HepG2 (cell line): ENCODE measurements around the gene KCTD16. TPM values are rescaled to one million over a fixed set of nuclear protein-coding genes. Genes with fewer than 3 reads are reported as not detected.

Source experiments
- ATAC-seq: fragments of 200-7000 bp; cut with Tn5 transposase; 3 replicates; pipeline ENCODE4 v1.9.1; 2020; ENCODE audit warnings: mild to moderate bottlenecking, moderate library complexity
- BruUV-seq: library from RNA; stranded (reverse); fragments of 400-500 nt; replicated peaks from 2 replicates; lab custom pipeline; 2021; lab: Mats Ljungman, UMichigan
- CTCF ChIA-PET: fragments of 300-600 bp; formaldehyde crosslinking; extraction: SDS; loops from one replicate; lab custom pipeline; 2021; ENCODE audit warnings: low total read pairs, inconsistent platforms, low intra/inter-chr PET ratio; lab: Yijun Ruan, JAX
- POLR2A ChIA-PET: fragments of 350-600 bp; sonication (Branson Sonifier 250); formaldehyde crosslinking; loops from one replicate; lab custom pipeline; 2020; ENCODE audit warnings: antibody characterized with exemption, inconsistent platforms; lab: Yijun Ruan, JAX
- DNase-seq: peaks from one replicate; pipeline ENCODE4 v3.0.0-alpha.2; 2015; ENCODE audit warnings: low spot score
- FAIRE-seq: peaks from 3 replicates; lab custom pipeline; 2011; peaks lifted over from hg19 to GRCh38; lab: Jason Lieb, UNC
- H2AFZ ChIP-seq: one replicate; pipeline ENCODE4 v1.6.1; 2011; ENCODE audit warnings: low read length, inconsistent platforms
- H3K27ac ChIP-seq: fragments of 300-600 bp; 3 replicates; pipeline ENCODE4 v1.8.0; 2011; ENCODE audit warnings: mixed run types, mild to moderate bottlenecking, mixed read lengths, low read length, inconsistent platforms; ENCODE audit not compliant: insufficient read depth; ENCODE audit errors: extremely low read length
- H3K27me3 ChIP-seq, 2 experiments: fragments of 200-600 bp in 1 of 2; 2 replicates in 1 of 2; 3 replicates in 1 of 2; pipeline versions ENCODE4 v1.6.0 to v1.8.0; 2011; ENCODE audit warnings: low read length in 2 of 2, mild to moderate bottlenecking in 2 of 2, moderate library complexity in 2 of 2, inconsistent platforms in 1 of 2; ENCODE audit not compliant: insufficient read depth in 2 of 2, control insufficient read depth in 1 of 2
- H3K36me3 ChIP-seq, 2 experiments: fragments of 200-600 bp in 1 of 2; replicated peaks in 1 of 2; 2 replicates in 1 of 2; 3 replicates in 1 of 2; pipeline versions ENCODE4 v1.5.1 to v1.8.0; 2011; ENCODE audit warnings: low read length in 2 of 2, inconsistent platforms in 1 of 2; ENCODE audit not compliant: insufficient read depth in 2 of 2, control insufficient read depth in 1 of 2
- H3K4me1 ChIP-seq: 2 replicates; pipeline ENCODE4 v1.5.1; 2012; ENCODE audit warnings: low read length, inconsistent platforms; ENCODE audit not compliant: insufficient read depth
- H3K4me2 ChIP-seq: 2 replicates; pipeline ENCODE4 v1.6.0; 2011; ENCODE audit warnings: low read depth, low read length, inconsistent platforms
- H3K4me3 ChIP-seq, 3 experiments: fragments of 200-600 bp in 1 of 3; sonication (generic), shearing (Covaris generic) in 1 of 3; replicated peaks in 1 of 3; 2 replicates each; pipeline ENCODE4 v1.5.1; 2011 to 2016; ENCODE audit warnings: low read length in 3 of 3, inconsistent platforms in 2 of 3, low read depth in 2 of 3, mild to moderate bottlenecking in 2 of 3, control low read depth in 1 of 3, mixed read lengths in 1 of 3; ENCODE audit not compliant: insufficient read depth in 1 of 3
- H3K79me2 ChIP-seq: one replicate; pipeline ENCODE4 v1.6.1; 2011; ENCODE audit warnings: low read length, inconsistent platforms; ENCODE audit not compliant: insufficient read depth
- H3K9ac ChIP-seq: 2 replicates; pipeline ENCODE4 v1.6.0; 2011; ENCODE audit warnings: mild to moderate bottlenecking, low read depth, low read length, inconsistent platforms; ENCODE audit not compliant: insufficient read depth
- H3K9me3 ChIP-seq: 2 replicates; pipeline ENCODE4 v1.5.1; 2012; ENCODE audit warnings: mild to moderate bottlenecking, low read length
- H4K20me1 ChIP-seq: 2 replicates; pipeline ENCODE4 v1.6.0; 2011; ENCODE audit warnings: inconsistent platforms, mild to moderate bottlenecking, low read length, moderate library complexity; ENCODE audit not compliant: insufficient read depth
- BRD4 ChIP-seq: sonication (generic); formaldehyde crosslinking; IDR thresholded peaks from 2 replicates; pipeline ENCODE4 v1.4.0; 2020; ENCODE audit warnings: missing genetic modification reagents
- TOPORS ChIP-seq: sonication (generic); formaldehyde crosslinking; IDR thresholded peaks from 2 replicates; pipeline ENCODE4 v1.8.0; 2023; ENCODE audit warnings: mild to moderate bottlenecking, missing genetic modification reagents
- WGBS: methylation state at CpG from one replicate; pipeline ENCODE4 v1.1.6; 2017; ENCODE audit warnings: low lambda C conversion rate; 5-methylcytosine and 5-hydroxymethylcytosine counted together
- in situ Hi-C: cut with HindIII; loops from 2 replicates; pipeline ENCODE4 v1.10.0; 2017; ENCODE audit warnings: low pct_unique_long_range_greater_than_20kb; ENCODE audit not compliant: extremely low pct_ligation_motif_present
- intact Hi-C: fragments of 100-400 bp; cut with micrococcal nuclease; formaldehyde crosslinking; loops from one replicate; pipeline ENCODE4 v1.10.0; 2022; ENCODE audit not compliant: unreplicated experiment
- polyA plus RNA-seq, 8 experiments: library from polyadenylated mRNA; depleted of rRNA in 3 of 8; stranded (reverse) in 7 of 8; unstranded in 1 of 8; fragments of >200 nt; fragmentation: Illumina TruSeq in 4 of 8; extraction: Trizol in 4 of 8; gene quantifications; 2 replicates each; pipeline versions ENCODE4 v1.2.1 to v1.2.3, GENCODE V29; 2011 to 2016; ENCODE audit warnings: low read depth in 4 of 8, missing spikeins in 1 of 8, mixed read lengths in 1 of 8; ENCODE audit not compliant: insufficient read depth in 1 of 8
- total RNA-seq, 5 experiments: library from RNA; depleted of rRNA; stranded (reverse); fragments of >200 nt; fragmentation: Illumina TruSeq; extraction: Trizol; gene quantifications; 2 replicates each; pipeline ENCODE4 v1.2.3, GENCODE V29; 2016; ENCODE audit warnings: low read depth in 1 of 5
- TF ChIP-seq, protein P1 (sequence below): sonication (generic); formaldehyde crosslinking; IDR thresholded peaks from 2 replicates; pipeline ENCODE4 v1.5.1; 2020; ENCODE audit warnings: missing genetic modification reagents, mild to moderate bottlenecking, borderline replicate concordance

KCTD16 gene
- total and polyA plus RNA-seq, 2 of the 13 experiments (the other 11 are each of a cell fraction or from before 2014, with no cell fraction given), result 0.02 to 0.09 TPM

DNA sequence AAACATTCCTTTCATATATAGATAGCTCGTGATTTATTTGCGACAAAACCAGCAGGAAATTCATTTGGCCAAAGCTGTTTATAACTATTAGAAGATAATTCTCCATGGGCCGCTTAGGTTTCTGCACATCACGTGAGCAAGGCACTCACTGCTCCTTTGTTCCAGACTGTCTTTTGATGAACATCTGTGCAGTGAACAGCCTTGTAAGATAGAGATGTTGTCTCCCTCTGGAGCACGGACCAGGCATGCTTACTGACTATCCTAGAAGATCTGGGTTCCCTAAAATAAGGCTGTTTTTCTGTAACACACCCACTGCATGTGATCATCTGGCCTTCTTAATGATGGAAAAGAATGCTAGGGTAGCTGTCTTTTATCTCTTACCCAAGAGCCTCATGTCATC, 31.1 kb upstream of the KCTD16 start:
- no peaks in the 10 kb centered on the region for H3K79me2 ChIP-seq
- no peak for FAIRE-seq
- H2AFZ ChIP-seq, result no peak overlapping the region
- WGBS, result 40% methylated on average over 3 of the region's 5 CpGs
- no peaks in the 10 kb centered on the region for H4K20me1 ChIP-seq
- BruUV-seq, result no TSS peak
- DNase-seq, result no peak
- H3K4me3 ChIP-seq, result no peak overlapping the region
- H3K27ac ChIP-seq, result no peak overlapping the region
- no peaks in the 10 kb centered on the region for H3K36me3 ChIP-seq
- no peaks in the 10 kb centered on the region for H3K9me3 ChIP-seq
- in situ Hi-C loops, result no loop called here
- H3K9ac ChIP-seq, result no peak overlapping the region
- TF ChIP-seq BRD4, result no peak
- TF ChIP-seq, protein P1, sequence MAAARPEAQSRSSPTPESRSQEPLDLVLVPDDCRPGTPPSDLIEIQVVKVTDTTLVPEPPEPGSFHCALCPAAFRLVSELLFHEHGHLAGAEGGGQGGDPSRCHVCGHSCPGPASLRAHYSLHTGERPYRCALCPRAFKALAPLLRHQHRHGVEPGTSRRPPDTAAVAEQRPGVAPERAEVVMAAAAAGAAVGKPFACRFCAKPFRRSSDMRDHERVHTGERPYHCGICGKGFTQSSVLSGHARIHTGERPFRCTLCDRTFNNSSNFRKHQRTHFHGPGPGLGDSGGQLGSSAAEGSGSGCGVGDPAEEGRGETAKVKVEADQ (CRISPR knock-in tag), result no peak
- TF ChIP-seq, all 625 proteins: peak for 0
- Histone ChIP-seq H3K4me1 (no peaks in the 10 kb centered on the region), H3K27me3 (0 out of 5 replicates have a peak, but pooled peaks cover 0 to 4% of the 10 kb centered on the region in 2 experiments), H3K4me2 (no peak overlapping the region)
- CTCF ChIA-PET, result no interaction called here
- intact Hi-C loops, result no loop called here
- POLR2A ChIA-PET, result no interaction called here
- ATAC-seq, result no peak

DNA sequence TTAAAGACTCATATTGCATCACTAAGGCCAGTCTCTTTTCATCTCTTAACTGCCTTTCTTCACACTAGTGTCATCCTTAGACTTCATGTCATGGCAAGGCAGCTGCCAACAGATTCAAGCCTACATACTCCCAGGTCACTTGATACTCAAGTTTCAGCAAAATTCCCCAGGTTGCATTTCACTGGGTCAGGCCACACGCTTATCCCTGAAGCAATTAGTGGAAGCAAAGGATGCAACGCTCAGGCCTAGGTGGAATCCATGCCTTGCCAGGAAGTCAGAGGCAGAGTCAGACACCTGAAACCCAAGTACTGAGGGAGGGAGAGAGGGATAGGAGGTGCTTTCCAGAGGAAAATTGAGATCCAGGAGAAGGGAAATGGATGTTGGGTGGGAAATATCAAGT, 29.1 kb upstream of the KCTD16 start:
- DNase-seq, result no peak
- Histone ChIP-seq H3K27me3 (0 out of 5 replicates have a peak, but pooled peaks cover 0 to 4% of the 10 kb centered on the region in 2 experiments), H3K36me3 (no peaks in the 10 kb centered on the region), H3K4me2 (no peak overlapping the region), H2AFZ (no peak overlapping the region), H4K20me1 (no peaks in the 10 kb centered on the region), H3K79me2 (no peaks in the 10 kb centered on the region), H3K4me3 (no peak overlapping the region), H3K27ac (no peak overlapping the region), H3K9me3 (no peaks in the 10 kb centered on the region), H3K9ac (no peak overlapping the region), H3K4me1 (no peaks in the 10 kb centered on the region)
- WGBS, result 63% methylated on average over 2 of the region's 2 CpGs
- ATAC-seq, result no peak
- intact Hi-C loops (no loop called here), in situ Hi-C loops (no loop called here)
- TF ChIP-seq TOPORS (CRISPR knock-in tag), result no peak
- ChIA-PET CTCF (no interaction called here), POLR2A (no interaction called here)
- no TSS peak for BruUV-seq
- FAIRE-seq, result no peak
